OCI-LY7 (cell line): Measurements from ENCODE around the gene ZBTB20. TPM values are rescaled to one million over a fixed set of nuclear protein-coding genes. Genes with fewer than 3 reads are reported as not detected.

ENCODE experiments used
- BruUV-seq: library from RNA; stranded (reverse); fragments of 400-500 nt; replicated peaks from 2 replicates; lab custom pipeline; 2021; lab: Mats Ljungman, UMichigan
- CTCF ChIA-PET: fragments of 300-600 bp; sonication (Branson Sonifier 250); formaldehyde crosslinking; loops from one replicate; lab custom pipeline; 2022; ENCODE audit warnings: antibody characterized with exemption; ENCODE audit not compliant: unreplicated experiment; lab: Charles Lee
- POLR2A ChIA-PET: fragments of 300-600 bp; sonication (Branson Sonifier 250); formaldehyde crosslinking; loops from one replicate; lab custom pipeline; 2022; ENCODE audit warnings: antibody characterized with exemption; lab: Charles Lee
- DNase-seq: peaks from one replicate; pipeline ENCODE4 v3.0.0-alpha.2; 2015; ENCODE audit warnings: low spot score
- H2AFZ ChIP-seq: fragments of 200-600 bp; sonication (generic), shearing (Covaris generic); 2 replicates; pipeline ENCODE4 v1.6.1; 2014; ENCODE audit warnings: mild to moderate bottlenecking, antibody characterized with exemption, low read length, moderate library complexity
- H3K27ac ChIP-seq: fragments of 200-600 bp; sonication (generic); 2 replicates; pipeline ENCODE4 v1.5.1; 2014; ENCODE audit warnings: mixed run types, low read depth, mild to moderate bottlenecking, moderate library complexity, low read length, inconsistent platforms; ENCODE audit not compliant: poor library complexity, severe bottlenecking
- H3K36me3 ChIP-seq: fragments of 200-600 bp; sonication (generic); 2 replicates; pipeline ENCODE4 v1.6.1; 2014; ENCODE audit warnings: mild to moderate bottlenecking, antibody characterized with exemption, low read length, moderate library complexity, mixed read lengths; ENCODE audit not compliant: insufficient read depth
- H3K4me1 ChIP-seq: fragments of 200-600 bp; sonication (generic); 2 replicates; pipeline ENCODE4 v1.5.1; 2014; ENCODE audit warnings: mild to moderate bottlenecking, low read length; ENCODE audit not compliant: insufficient read depth, poor library complexity, severe bottlenecking
- H3K4me2 ChIP-seq: fragments of 200-600 bp; sonication (generic); 2 replicates; pipeline ENCODE4 v1.6.1; 2014; ENCODE audit warnings: mild to moderate bottlenecking, low read length
- H3K4me3 ChIP-seq: fragments of 200-600 bp; sonication (generic); 2 replicates; pipeline ENCODE4 v1.5.1; 2014; ENCODE audit warnings: mild to moderate bottlenecking, low read depth, low read length; ENCODE audit not compliant: poor library complexity, severe bottlenecking
- H3K79me2 ChIP-seq: fragments of 200-600 bp; sonication (generic); 2 replicates; pipeline ENCODE4 v1.6.1; 2016; ENCODE audit warnings: low read depth, mild to moderate bottlenecking, low read length, moderate library complexity, mixed read lengths; ENCODE audit not compliant: insufficient read depth
- H3K9me2 ChIP-seq: fragments of 200-600 bp; sonication (generic); 2 replicates; pipeline ENCODE4 v1.6.1; 2016; ENCODE audit warnings: mild to moderate bottlenecking, low read length, mixed read lengths; ENCODE audit not compliant: insufficient read depth
- H3K9me3 ChIP-seq: fragments of 200-600 bp; sonication (generic); 2 replicates; pipeline ENCODE4 v1.6.1; 2014; ENCODE audit warnings: mild to moderate bottlenecking, mixed run types, low read length, mixed read lengths
- H4K20me1 ChIP-seq: fragments of 200-600 bp; sonication (generic); 2 replicates; pipeline ENCODE4 v1.6.1; 2014; ENCODE audit warnings: mild to moderate bottlenecking, antibody characterized with exemption, low read length, moderate library complexity, mixed read lengths; ENCODE audit not compliant: insufficient read depth
- CTCF ChIP-seq: fragments of 200-600 bp; sonication (generic); conservative IDR thresholded peaks from 2 replicates; pipeline ENCODE4 v1.5.1; 2014; ENCODE audit warnings: mild to moderate bottlenecking, antibody characterized with exemption, low read length, moderate library complexity, mixed read lengths
- EZH2phosphoT487 ChIP-seq: fragments of 200-600 bp; sonication (generic); IDR thresholded peaks from 2 replicates; pipeline ENCODE4 v1.6.1; 2018; ENCODE audit warnings: low read depth, borderline replicate concordance, mild to moderate bottlenecking, mixed run types, antibody characterized with exemption, low read length, moderate library complexity, mixed read lengths
- intact Hi-C: fragments of 100-400 bp; cut with micrococcal nuclease; formaldehyde crosslinking; loops from one replicate; pipeline ENCODE4 v1.10.0; 2022; ENCODE audit not compliant: unreplicated experiment
- total RNA-seq, 2 experiments: library from RNA; depleted of rRNA in 1 of 2; stranded (reverse); fragments of >200 nt in 1 of 2; shearing (Covaris generic) in 1 of 2; gene quantifications; 2 replicates each; pipeline ENCODE4 v1.2.3, GENCODE V29; 2014 to 2022

ZBTB20 gene
- total RNA-seq, 2 experiments from 2014 or later = 5.5 to 11.8 TPM

GRCh38 chr3:114809668-114810413 is 337.2 kb downstream of the ZBTB20 start:
- Histone ChIP-seq H3K9me2 (no peaks in the 10 kb centered on the region), H3K4me3 (no peak overlapping the region), H2AFZ (no peak overlapping the region), H3K4me1 (no peaks in the 10 kb centered on the region), H3K79me2 (no peaks in the 10 kb centered on the region), H3K27ac (no peak overlapping the region), H3K9me3 (no peaks in the 10 kb centered on the region), H3K4me2 (no peak overlapping the region), H4K20me1 (no peaks in the 10 kb centered on the region), H3K36me3 (no peaks in the 10 kb centered on the region)
- no TSS peak for BruUV-seq
- no peak for DNase-seq
- CTCF ChIA-PET = no interaction called here
- intact Hi-C loops = no loop called here
- TF ChIP-seq EZH2phosphoT487 (no peak), CTCF (no peak)
- POLR2A ChIA-PET = no interaction called here

GRCh38 chr3:114804099-114804498 is 343.0 kb downstream of the ZBTB20 start:
- no peaks in the 10 kb centered on the region for H3K4me1 ChIP-seq
- no peak overlapping the region for H3K4me3 ChIP-seq
- no peak overlapping the region for H2AFZ ChIP-seq
- CTCF ChIA-PET = no interaction called here
- DNase-seq = no peak
- no peaks in the 10 kb centered on the region for H4K20me1 ChIP-seq
- no peaks in the 10 kb centered on the region for H3K36me3 ChIP-seq
- no peak overlapping the region for H3K27ac ChIP-seq
- H3K79me2 ChIP-seq = no peaks in the 10 kb centered on the region
- TF ChIP-seq CTCF (no peak), EZH2phosphoT487 (no peak)
- H3K9me2 ChIP-seq = no peaks in the 10 kb centered on the region
- POLR2A ChIA-PET = no interaction called here
- intact Hi-C loops = no loop called here
- H3K9me3 ChIP-seq = no peaks in the 10 kb centered on the region
- BruUV-seq = no TSS peak
- no peak overlapping the region for H3K4me2 ChIP-seq

GRCh38 chr3:114803042-114803695 is 343.9 kb downstream of the ZBTB20 start:
- TF ChIP-seq EZH2phosphoT487 (no peak), CTCF (no peak)
- Histone ChIP-seq H3K36me3 (no peaks in the 10 kb centered on the region), H3K27ac (no peak overlapping the region), H3K4me2 (no peak overlapping the region), H4K20me1 (no peaks in the 10 kb centered on the region), H3K79me2 (no peaks in the 10 kb centered on the region), H3K4me1 (no peaks in the 10 kb centered on the region), H3K4me3 (no peak overlapping the region), H2AFZ (no peak overlapping the region), H3K9me2 (no peaks in the 10 kb centered on the region), H3K9me3 (no peaks in the 10 kb centered on the region)
- CTCF ChIA-PET = no interaction called here
- intact Hi-C loops = no loop called here
- DNase-seq = no peak
- no TSS peak for BruUV-seq
- POLR2A ChIA-PET = no interaction called here
